WERI-Rb-1 (cell line): ENCODE measurements around the gene STXBP6.

Experiments
- DNase-seq: peaks from one replicate; pipeline ENCODE4 v3.0.0-alpha.2; 2020
- H3K27ac ChIP-seq: fragments of 250-450 bp; sonication (Bioruptor Pico); 2 replicates; pipeline ENCODE4 v1.5.1; 2020; ENCODE audit warnings: mild to moderate bottlenecking, moderate library complexity
- H3K27me3 ChIP-seq: fragments of 250-450 bp; sonication (Bioruptor Pico); 2 replicates; pipeline ENCODE4 v1.5.1; 2021; ENCODE audit warnings: mild to moderate bottlenecking, low read depth, moderate library complexity; ENCODE audit not compliant: insufficient read depth, severe bottlenecking
- H3K36me3 ChIP-seq: fragments of 250-450 bp; sonication (Bioruptor Pico); 2 replicates; pipeline ENCODE4 v1.5.1; 2020; ENCODE audit warnings: mild to moderate bottlenecking, moderate library complexity
- H3K4me3 ChIP-seq: 2 replicates; pipeline ENCODE4 v1.5.1; 2011; ENCODE audit warnings: low read depth, mild to moderate bottlenecking, control low read depth, low read length
- H3K9me3 ChIP-seq: fragments of 250-450 bp; sonication (Bioruptor Pico); 2 replicates; pipeline ENCODE4 v1.5.1; 2021; ENCODE audit warnings: mild to moderate bottlenecking, moderate library complexity; ENCODE audit not compliant: severe bottlenecking
- CTCF ChIP-seq: IDR thresholded peaks from 2 replicates; pipeline ENCODE4 v1.5.1; 2011; ENCODE audit warnings: low read depth, mild to moderate bottlenecking, control low read depth, inconsistent platforms, low read length

Gene STXBP6

GRCh38 chr14:25001601-25002000 lies 48.3 kb downstream of the STXBP6 start:
- DNase-seq = no peak
- H3K9me3 ChIP-seq = no peaks in the 10 kb centered on the region
- H3K4me3 ChIP-seq = no peak overlapping the region
- no peak overlapping the region for H3K27ac ChIP-seq
- H3K27me3 ChIP-seq = peaks cover 49% of the 10 kb centered on the region
- TF ChIP-seq CTCF = no peak
- H3K36me3 ChIP-seq = no peaks in the 10 kb centered on the region

- Histone ChIP-seq H3K27me3 (peaks cover 49% of the 10 kb centered on the region), H3K27ac (no peak overlapping the region), H3K36me3 (no peaks in the 10 kb centered on the region), H3K9me3 (no peaks in the 10 kb centered on the region), H3K4me3 (no peak overlapping the region)
- no peak for TF ChIP-seq CTCF
- no peak for DNase-seq
Measured at GRCh38 chr14:25001156-25001555, 48.8 kb downstream of the STXBP6 start.

- no peak for DNase-seq
- Histone ChIP-seq H3K27me3 (peaks cover 46% of the 10 kb centered on the region), H3K36me3 (no peaks in the 10 kb centered on the region), H3K4me3 (no peak overlapping the region), H3K9me3 (no peaks in the 10 kb centered on the region), H3K27ac (no peak overlapping the region)
- TF ChIP-seq CTCF = no peak
Measured at GRCh38 chr14:24999157-24999556, 50.8 kb downstream of the STXBP6 start.

- H3K27ac ChIP-seq = no peak overlapping the region
- no peak overlapping the region for H3K4me3 ChIP-seq
- H3K36me3 ChIP-seq = no peaks in the 10 kb centered on the region
- no peaks in the 10 kb centered on the region for H3K9me3 ChIP-seq
- peaks cover 51% of the 10 kb centered on the region for H3K27me3 ChIP-seq
- no peak for DNase-seq
- no peak for TF ChIP-seq CTCF
Measured at GRCh38 chr14:24996930-24997725, 52.8 kb downstream of the STXBP6 start.

- Histone ChIP-seq H3K27ac (no peak overlapping the region), H3K4me3 (no peak overlapping the region), H3K36me3 (no peaks in the 10 kb centered on the region), H3K27me3 (peaks cover 53% of the 10 kb centered on the region), H3K9me3 (no peaks in the 10 kb centered on the region)
- TF ChIP-seq CTCF = no peak
- no peak for DNase-seq
Measured at GRCh38 chr14:24995016-24995415, 54.9 kb downstream of the STXBP6 start.

- H3K27ac ChIP-seq = no peak overlapping the region
- no peak for TF ChIP-seq CTCF
- peaks cover 57% of the 10 kb centered on the region for H3K27me3 ChIP-seq
- no peaks in the 10 kb centered on the region for H3K9me3 ChIP-seq
- no peak overlapping the region for H3K4me3 ChIP-seq
- no peaks in the 10 kb centered on the region for H3K36me3 ChIP-seq
- DNase-seq = no peak
Measured at GRCh38 chr14:24993631-24994030, 56.3 kb downstream of the STXBP6 start.
